ENCODE measurements around the gene SIRT5.

Gene SIRT5

DNA sequence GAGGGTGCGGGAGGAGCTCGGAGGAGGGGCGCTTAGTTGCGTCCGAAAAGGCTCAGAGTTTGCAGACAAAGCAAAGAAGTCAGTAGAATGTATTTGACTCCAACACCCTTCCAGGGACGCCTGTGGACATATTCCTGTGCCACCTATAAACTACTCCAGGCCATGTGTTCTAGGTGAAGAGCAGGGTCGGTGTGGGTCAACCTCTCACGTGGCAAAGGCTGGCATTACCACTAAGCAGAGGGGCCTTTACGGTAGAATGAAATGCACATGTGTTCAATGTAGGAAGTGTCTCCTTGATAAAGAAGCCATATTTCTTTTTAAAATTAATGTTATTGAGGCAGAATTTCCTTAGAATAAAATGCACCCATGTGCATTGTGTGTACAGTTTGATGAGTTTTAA is 15.4 kb downstream of the SIRT5 start:
- DNase-seq (ENCODE audit: low spot score): no peak

DNA sequence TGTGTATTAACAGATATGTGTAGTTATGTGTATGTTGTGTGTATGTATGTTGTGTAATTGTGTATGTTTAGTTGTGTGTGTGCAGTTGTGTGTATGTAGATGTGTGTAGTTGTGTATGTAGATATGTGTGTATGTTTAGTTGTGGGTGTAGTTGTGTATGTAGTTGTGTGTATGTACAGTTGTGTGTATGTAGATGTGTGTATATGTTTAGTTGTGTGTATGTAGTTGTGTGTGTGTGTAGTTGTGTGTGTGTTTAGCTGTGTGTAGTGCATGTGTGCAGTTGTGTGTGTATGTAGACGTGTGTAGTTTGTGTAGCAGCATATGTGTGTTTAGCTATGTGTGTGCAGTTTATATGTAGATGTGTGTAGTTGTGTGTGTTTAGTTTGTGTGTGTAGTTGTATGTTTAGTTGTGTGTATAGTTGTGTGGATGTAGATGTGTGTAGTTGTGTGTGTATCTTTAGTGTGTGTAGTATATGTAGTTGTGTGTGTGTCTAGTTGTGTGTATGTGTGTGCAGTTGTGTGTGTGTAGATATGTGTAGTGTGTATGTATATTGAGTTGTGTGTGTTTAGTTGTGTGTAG is 16.3 kb downstream of the SIRT5 start:
- no peak for DNase-seq (ENCODE audit: low spot score)

DNA sequence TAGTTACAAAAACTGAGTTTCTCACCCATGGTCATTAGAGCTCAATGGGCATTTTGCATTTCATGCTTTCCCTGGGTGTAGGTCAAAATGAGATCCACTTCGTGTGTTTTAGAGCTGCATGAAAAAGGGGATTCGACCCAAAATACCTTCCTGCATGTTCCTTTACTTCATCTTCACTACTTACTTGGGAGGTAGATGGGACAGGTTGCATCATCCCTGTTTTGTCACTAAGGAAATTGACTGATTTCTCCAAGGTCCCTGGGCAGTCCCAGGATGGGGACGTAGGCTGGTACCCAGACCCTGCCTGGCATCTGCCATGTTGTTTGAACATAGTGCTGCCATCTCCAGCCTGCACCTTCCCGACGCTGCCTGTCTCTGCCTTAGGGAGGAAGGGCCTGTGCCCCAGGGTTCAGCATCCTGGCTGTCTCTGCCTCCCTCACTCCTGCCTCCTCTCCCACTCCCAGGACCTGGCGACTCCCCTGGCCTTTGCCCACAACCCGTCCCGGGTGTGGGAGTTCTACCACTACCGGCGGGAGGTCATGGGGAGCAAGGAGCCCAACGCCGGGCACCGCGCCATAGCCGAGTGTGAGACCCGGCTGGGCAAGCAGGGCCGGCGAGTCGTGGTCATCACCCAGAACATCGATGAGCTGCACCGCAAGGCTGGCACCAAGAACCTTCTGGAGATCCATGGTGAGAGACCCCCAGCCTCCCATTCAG is 17.0 kb downstream of the SIRT5 start:
- DNase-seq (ENCODE audit: low spot score): no peak

DNA sequence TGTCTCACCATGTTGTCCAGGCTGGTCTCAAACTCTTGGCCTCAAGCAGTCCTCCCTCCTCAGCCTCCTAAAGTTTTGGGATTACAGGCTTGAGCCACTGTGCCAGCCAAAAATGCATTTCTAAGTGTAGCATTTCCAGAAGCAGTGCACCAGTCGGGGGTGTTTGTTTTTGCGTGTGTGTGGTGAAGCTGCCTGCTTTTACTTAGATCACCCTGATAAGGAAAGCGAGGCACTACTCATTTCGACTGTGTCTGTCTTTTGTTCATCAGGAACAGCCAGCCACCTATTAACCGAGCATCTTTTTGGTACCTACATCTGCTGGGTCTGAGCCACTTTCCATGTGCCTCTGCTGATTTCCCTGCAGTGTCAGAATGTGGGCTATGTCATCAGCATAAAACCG is 18.7 kb downstream of the SIRT5 start:
- no peak for DNase-seq (ENCODE audit: low spot score)

DNA sequence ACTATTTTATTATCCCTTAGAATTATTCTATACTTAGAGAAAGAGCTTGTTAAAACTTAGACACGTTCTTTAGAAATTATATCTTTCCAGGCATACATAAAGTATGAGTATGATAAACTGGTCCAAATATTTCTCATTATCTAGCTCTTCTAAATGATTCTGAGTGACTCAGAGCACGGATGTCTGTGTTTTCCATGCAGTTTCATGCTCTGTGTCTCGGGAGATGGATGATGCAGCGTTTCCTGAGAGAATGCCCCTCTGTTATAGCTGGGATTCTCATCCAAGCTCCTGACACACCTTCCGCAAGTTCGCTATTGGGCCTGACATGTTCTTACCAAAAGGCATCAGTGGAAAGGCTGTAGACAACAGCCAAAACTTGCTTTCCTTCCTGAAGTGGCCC is 19.3 kb downstream of the SIRT5 start:
- no peak for DNase-seq (ENCODE audit: low spot score)

DNA sequence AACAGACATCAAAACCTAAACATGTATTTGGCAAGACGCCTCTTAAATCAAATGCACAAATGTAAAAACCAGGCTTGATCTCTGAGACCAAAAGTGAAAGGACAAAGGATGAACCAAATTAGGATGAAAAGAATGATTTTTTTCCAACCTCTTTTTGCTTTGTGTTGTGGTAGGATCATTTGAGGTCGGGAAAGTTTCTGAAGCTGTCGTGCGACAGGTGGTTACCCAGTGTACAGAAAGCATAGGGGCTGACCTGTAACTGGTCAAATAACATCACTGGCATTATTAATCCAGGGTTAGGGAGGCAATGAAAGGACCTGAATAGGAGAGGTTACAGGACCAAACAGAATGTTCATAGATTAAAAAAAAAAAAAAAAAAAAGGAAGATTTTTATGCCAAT is 22.7 kb downstream of the SIRT5 start:
- no peak for DNase-seq (ENCODE audit: low spot score)

DNA sequence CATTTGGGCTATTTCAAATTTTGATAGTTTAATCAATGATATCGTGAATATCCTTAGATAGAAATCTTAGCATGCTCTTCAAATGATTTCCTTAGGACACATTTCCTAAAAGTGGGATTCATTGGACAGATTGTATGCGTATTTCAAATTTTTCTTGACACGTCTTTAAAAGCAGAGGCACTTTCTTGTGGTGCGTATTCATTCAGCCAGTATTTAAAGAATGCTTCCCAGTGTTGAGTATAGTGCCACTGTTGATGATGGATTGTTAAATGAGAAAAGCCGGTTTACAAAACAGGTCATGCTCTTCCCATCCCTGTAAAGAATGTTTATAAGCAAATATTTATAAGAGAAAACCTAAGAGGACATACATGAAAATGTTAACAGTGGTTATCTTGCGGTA is 25.6 kb downstream of the SIRT5 start:
- no peak for DNase-seq (ENCODE audit: low spot score)

DNA sequence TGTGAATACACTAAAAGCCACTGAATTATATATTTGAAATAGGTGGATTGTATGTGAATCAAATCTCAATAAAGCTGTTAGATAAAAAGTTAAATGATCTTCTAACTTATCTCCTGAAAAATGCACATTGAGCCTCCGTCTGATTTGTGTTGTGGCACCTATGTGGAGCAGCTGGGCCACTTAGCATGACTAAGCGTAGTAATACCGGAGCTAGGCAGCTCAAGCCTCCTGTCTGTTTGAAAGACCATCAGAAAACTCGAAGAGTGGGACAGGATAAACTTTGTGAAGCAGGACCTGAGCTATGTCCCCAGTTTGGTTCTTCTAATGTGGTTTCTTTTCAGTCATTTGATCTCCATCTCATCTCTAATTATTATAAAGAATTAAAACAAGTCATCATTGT is 29.7 kb downstream of the SIRT5 start:
- DNase-seq (ENCODE audit: low spot score): no peak

DNA sequence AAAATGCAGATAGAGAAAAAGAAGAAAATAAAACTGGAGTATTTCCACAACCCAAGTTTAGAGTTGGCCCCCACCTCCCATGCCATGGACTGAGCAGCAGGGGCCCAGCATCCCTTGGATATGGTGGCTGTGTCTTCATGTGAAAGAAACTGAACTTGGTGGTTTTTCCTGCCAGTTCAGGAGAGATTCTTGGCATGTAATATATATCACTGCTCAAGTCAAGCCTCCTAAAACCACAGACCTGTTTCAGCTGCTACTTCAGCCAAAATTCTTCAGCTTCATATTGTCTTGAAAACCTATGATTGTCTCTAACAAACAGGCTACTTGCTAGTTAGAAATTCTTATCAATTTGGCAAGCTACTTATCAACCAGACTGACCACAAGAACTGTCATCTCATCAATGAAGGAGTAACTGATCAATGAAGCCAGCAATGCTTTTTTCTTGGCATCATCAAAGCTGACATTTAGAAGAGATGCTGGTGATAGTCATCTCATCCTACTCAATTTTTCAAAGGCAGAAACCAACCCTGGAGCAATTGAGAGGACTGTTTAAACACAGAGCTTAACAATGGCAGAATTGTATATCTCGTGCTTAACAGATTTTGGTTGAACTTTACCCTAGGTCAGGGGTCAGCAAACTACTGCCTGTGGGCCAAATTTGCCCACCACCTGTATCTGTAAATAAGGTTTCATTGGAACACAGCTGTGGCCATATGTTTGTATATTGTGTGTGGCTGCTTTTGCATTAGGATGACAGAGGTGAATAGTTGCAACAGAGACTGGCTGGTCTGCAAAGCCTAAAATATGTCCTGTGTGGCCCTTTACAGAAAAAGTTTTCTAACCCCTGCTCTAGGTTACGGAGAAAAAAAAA is 30.4 kb downstream of the SIRT5 start:
- DNase-seq (ENCODE audit: low spot score): no peak

DNA sequence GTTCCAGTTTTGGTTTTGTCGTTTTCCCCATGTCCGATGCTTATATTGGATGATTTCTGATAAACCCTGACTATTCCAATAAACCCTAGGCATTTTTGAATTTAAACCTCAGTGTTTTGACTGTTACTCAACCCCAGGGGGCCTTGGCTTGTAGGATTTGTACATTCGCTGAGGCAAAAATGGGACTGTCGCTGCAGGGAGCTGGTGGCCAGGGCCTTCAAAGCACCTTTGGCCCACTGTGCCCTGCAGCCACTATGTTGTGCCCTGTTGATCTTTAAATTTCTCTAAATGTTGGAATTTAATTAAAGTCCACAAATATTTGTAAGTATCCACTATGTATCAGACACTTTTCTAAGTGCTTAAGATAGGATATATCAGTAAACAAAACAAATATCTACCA is 31.2 kb downstream of the SIRT5 start:
- no peak for DNase-seq (ENCODE audit: low spot score)

DNA sequence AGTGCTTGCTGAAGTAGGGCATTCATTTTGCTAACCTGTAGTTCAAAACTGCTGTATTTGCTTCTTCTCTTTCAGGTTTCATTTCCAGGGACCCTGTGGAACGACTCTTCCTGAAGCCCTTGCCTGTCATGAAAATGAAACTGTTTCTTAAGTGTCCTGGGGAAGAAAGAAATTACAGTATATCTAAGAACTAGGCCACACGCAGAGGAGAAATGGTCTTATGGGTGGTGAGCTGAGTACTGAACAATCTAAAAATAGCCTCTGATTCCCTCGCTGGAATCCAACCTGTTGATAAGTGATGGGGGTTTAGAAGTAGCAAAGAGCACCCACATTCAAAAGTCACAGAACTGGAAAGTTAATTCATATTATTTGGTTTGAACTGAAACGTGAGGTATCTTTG is 37.3 kb downstream of the SIRT5 start:
- no peak for DNase-seq (ENCODE audit: low spot score)

DNA sequence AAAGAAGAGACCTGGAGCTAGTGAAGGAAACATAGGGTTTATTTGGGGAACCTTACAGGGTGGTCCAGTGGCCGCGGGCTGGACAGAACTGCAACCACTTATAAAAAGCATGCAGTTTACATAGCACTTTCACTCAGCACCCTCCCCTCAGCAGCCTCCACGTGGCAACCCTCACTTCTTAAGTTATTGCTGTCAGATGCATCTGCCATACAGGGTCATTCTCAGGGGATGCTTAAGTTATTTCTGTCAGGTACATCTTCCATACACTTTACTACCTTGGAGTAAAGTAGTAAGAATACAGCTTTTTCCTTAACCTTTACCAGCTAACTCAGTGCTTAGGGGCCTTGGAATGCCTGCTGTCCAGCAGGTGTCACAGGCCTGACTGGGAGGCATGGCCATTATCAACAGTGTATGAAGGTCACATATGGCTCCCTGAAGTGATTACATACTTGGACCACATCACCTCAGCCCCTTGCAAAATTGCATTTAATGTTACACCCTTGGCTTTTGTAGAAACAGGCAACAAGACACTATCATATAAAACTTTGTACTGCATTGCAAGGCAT is 38.7 kb downstream of the SIRT5 start:
- DNase-seq (ENCODE audit: low spot score): no peak

DNA sequence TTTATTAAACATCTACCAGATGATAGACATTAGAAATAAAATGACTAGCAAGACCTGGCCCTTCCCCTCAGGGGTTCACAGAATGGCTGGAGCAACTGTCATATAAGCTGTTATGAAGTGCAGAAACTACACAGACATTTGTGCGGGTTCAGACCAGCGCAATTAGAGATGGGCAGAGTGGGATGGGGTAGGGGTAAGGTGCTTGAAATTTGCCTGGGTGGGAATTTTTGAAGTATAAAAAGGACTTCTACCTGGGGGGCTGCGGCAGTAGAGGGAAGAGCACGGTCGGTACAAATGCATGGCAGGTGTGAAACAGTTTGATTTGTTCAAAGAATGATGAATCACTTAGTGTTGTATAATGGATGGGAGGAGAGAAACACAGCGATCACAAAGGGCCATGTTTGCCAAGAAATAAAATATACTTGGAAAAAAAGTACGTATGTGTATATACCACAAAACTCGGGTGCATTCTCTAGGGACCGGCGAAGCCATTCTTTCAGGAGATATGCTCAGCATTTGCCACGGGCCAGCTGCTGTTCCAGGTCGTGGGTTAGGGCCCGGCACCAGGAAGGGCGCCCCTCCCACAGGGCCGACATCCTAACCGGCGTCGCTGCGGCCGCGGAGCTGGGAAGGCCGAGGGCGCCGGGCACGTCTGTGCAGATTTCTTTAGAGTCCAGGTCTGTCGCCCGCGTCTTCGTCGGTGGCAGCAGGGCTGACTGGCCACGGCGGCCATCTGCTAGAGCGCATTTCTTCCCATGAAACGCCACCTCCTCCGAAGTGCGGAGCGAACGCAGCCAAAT is 39.9 kb downstream of the SIRT5 start:
- DNase-seq (ENCODE audit: low spot score): no peak

DNA sequence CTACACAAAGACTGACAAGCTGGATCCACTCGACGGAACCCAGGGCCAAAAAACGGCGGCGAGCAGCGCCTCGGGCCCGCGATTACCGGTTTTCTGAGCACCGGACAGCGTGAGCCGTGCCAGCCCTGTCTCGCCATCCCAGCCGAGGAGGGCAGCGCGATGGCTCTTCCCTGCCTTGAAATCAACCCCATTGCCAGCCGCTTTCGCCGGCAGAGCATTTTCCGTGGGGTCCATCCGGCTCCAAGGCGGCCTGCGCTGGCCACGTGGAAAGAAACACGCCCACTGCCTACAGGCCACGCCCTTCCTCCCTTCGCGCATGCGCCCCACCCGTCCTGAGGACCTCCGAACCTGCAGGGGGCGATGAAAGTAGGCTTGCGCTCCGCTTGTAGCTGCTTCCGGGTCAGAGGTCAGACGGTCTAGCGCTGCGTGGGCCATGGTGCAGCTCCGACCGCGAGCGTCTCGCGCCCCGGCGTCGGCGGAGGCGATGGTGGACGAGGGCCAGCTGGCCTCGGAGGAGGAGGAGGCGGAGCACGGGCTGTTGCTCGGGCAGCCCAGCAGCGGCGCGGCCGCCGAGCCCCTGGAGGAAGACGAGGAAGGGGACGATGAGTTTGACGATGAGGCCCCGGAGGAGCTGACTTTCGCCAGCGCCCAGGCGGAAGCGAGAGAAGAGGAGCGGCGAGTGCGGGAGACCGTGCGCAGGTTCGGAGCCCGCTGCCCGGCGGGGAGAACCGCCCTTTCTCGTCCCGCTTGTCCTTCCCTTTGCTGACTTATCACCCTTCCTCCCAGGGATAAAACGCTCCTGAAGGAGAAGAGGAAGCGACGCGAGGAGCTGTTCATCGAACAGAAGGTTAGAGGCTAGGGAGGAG is 40.8 kb downstream of the SIRT5 start, which contains the start of gene NOL7:
Gene NOL7 (plus strand): TSS at position 410 of the 866 bp plus-strand sequence. CDS start 24 bp downstream, at position 434.
- peak; percentile 98 for DNase-seq (ENCODE audit: low spot score)

DNA sequence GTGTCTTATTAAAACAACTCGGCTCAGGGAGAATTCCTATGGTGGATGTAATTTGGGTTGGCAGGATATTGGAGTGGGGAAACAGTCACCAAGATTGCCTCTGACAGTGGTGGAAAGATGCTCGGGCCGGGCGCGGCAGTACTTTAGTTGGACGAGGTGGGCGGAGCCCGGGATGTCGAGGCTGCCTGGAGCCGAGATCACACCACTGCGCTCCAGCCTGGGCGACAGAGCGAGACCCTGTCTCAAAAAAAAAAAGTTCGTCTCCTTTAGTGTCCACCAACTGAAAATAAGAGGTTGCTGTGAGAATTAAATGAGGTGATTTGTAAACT is 41.4 kb downstream of the SIRT5 start:
- DNase-seq (ENCODE audit: low spot score): peak; percentile 9

DNA sequence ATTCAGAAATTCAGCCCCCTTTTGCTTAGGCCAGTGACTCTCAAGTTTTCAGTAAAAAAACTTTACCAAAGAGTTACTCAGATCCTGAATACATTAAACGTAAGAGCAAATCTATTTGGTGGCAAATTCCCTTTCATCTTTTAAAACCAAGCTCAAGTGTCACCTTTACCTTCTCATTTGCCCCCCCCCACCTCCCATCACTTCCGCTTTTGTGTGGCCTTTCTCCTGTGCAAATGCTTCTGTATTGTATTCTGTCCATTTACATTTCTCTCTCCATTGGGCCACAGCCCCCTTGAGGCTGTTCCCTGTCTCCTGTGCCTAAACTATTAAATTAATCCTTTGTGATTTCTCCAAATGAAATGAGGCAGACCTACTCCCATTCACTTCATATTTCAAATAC is 42.7 kb downstream of the SIRT5 start:
- DNase-seq (ENCODE audit: low spot score): no peak

DNA sequence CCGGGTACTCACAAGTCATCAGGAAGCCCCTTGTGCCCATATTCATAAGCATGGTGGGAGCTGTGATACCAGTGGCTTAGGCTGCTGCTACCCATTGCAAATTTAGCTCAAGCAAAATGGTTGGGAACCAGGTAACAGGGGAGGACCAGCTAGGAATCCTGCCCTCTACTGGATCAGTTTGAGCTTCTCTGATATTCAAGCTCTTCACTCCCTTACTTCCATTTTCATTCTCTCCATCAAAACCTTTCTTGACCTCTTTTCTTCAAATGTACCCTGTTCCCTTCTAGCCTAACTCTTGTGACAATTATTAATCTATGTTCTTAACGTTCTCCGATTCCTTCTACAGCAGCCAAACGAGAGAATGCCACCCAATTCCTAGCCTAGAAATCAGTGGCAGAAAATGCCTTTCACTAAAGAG is 50.5 kb downstream of the SIRT5 start:
- peak; percentile 29 for DNase-seq (ENCODE audit: low spot score)

DNA sequence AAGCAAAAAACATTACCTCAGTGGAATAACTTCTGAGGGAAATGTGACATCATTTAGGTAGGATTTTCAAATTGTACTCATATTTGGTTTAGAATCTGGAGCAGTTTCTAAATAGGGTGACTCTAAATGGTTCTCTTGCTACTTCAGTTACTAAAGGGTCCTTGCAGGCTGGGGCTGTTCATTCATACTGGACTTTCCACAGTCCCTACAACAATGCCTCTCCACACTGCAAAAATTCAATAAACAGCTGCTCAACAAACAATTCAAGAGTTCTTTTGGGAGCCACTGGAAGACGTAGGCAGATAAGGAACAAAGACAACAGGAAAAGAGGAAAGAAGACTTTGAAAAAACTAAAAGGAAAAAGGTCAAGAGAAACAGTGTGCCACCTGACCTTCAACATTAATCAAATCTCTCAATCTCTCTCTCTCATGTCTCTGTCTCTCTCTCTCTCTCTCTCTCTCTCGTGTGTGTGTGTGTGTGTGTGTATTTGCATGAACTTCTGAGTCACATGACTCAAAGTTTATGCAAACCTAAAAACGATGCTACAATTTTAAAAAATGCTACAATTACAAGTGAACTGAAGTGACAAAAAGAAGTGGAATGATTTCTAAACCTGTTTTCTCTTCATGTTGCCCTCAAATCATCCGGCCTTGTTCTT is 55.2 kb downstream of the SIRT5 start:
- DNase-seq (ENCODE audit: low spot score): no peak

DNA sequence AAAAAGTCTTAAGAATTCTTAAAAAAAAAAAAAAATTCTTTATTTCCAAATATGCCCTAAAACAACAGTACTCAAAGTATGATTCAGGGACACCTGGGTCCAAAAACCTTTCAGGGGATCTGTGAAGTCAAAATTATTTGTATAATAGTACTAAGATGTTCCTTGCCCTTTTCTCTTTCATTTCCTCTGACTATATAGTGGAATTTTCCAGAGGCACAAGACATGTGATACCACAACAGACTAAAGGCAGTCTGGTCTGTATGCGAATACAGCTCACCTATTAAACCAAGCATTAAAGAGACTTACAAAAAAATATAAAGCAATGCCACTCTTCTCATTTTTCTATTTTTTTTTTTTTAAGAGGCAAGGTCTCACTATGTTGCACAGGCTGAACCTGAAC is 56.1 kb downstream of the SIRT5 start:
- DNase-seq (ENCODE audit: low spot score): no peak

DNA sequence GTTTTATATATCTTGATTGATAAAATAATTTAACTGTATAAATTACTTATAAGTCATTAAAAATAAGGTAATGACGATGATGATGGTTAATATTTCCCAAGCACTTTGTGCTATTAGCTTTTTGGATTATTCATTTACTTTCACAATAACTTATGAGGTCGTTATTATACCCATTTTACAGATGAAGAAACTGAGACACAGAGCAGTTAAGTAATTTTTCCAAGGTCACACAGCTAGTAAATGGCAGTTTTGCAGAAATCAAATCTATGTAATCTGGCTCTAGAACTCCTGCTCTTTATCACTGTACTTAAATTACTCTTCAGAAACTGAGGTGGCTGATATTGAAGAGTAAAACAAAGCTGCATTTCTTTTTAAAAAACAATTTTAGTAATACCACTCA is 58.9 kb downstream of the SIRT5 start:
- no peak for DNase-seq (ENCODE audit: low spot score)
